Fibroblast of mammary gland (primary cell): ENCODE measurements around the gene KANSL1L.

Experiments
- DNase-seq: peaks from one replicate; pipeline ENCODE4 v3.0.0-alpha.2; 2010; ENCODE audit warnings: low read depth
- H3K4me3 ChIP-seq: 2 replicates; pipeline ENCODE4 v1.5.1; 2011; ENCODE audit warnings: low read depth, mild to moderate bottlenecking, low read length, moderate library complexity; ENCODE audit not compliant: control insufficient read depth
- CTCF ChIP-seq: conservative IDR thresholded peaks from 2 replicates; pipeline ENCODE4 v1.5.1; 2011; ENCODE audit warnings: low read depth, low read length, inconsistent platforms; ENCODE audit not compliant: control insufficient read depth, insufficient read depth

The KANSL1L gene

GRCh38 chr2:209986415-209986814, 184.8 kb downstream of the KANSL1L start:
- no peak overlapping the region for H3K4me3 ChIP-seq
- TF ChIP-seq CTCF: no peak
- peak; percentile 25 for DNase-seq

- no peak overlapping the region for H3K4me3 ChIP-seq
- TF ChIP-seq CTCF: no peak
- DNase-seq: no peak
Measured at GRCh38 chr2:209985874-209986273, 185.3 kb downstream of the KANSL1L start.

GRCh38 chr2:209984291-209984690, 186.9 kb downstream of the KANSL1L start:
- no peak overlapping the region for H3K4me3 ChIP-seq
- no peak for TF ChIP-seq CTCF
- no peak for DNase-seq

GRCh38 chr2:209977386-209978239, 193.6 kb downstream of the KANSL1L start:
- DNase-seq: peak; percentile 41
- H3K4me3 ChIP-seq: no peak overlapping the region
- peak; percentile 38 for TF ChIP-seq CTCF

- no peak overlapping the region for H3K4me3 ChIP-seq
- TF ChIP-seq CTCF: no peak
- no peak for DNase-seq
Measured at GRCh38 chr2:209976698-209977385, 194.4 kb downstream of the KANSL1L start.

GRCh38 chr2:209974576-209974975, 196.6 kb downstream of the KANSL1L start:
- peak; percentile 24 for DNase-seq
- H3K4me3 ChIP-seq: no peak overlapping the region
- TF ChIP-seq CTCF: no peak
